GM23338 (cell line): ENCODE results near the gene ZNF581. TPM values are rescaled to one million over a fixed set of nuclear protein-coding genes. Genes with fewer than 3 reads are reported as not detected.

Experiments used
- ATAC-seq: fragments of 200-7000 bp; cut with Tn5 transposase; 3 replicates; pipeline ENCODE4 v1.9.1; 2020
- DNase-seq: peaks from one replicate; pipeline ENCODE4 v3.0.0-alpha.2; 2015; ENCODE audit warnings: low spot score
- H2AFZ ChIP-seq: fragments of 200-600 bp; sonication (generic); 2 replicates; pipeline ENCODE4 v1.8.0; 2016; ENCODE audit warnings: antibody characterized with exemption, mild to moderate bottlenecking, moderate library complexity
- H3F3A ChIP-seq: fragments of 200-600 bp; sonication (generic); replicated peaks from 2 replicates; pipeline ENCODE4 v1.8.0; 2017; ENCODE audit warnings: antibody characterized with exemption, mixed run types, low read depth
- H3K27ac ChIP-seq: fragments of 200-600 bp; sonication (generic); 2 replicates; pipeline ENCODE4 v1.6.1; 2016; ENCODE audit warnings: low read depth
- H3K27me3 ChIP-seq: fragments of 200-600 bp; sonication (generic); 2 replicates; pipeline ENCODE4 v1.8.0; 2016; ENCODE audit warnings: mild to moderate bottlenecking, mixed run types, moderate library complexity; ENCODE audit not compliant: insufficient read depth
- H3K36me3 ChIP-seq: fragments of 200-600 bp; sonication (generic); 2 replicates; pipeline ENCODE4 v1.8.0; 2016; ENCODE audit warnings: mild to moderate bottlenecking; ENCODE audit not compliant: insufficient read depth
- H3K4me1 ChIP-seq: fragments of 200-600 bp; sonication (generic); 2 replicates; pipeline ENCODE4 v1.8.0; 2016; ENCODE audit warnings: mild to moderate bottlenecking, moderate library complexity; ENCODE audit not compliant: insufficient read depth
- H3K4me2 ChIP-seq: fragments of 200-600 bp; sonication (generic); 2 replicates; pipeline ENCODE4 v1.7.1; 2017; ENCODE audit warnings: mixed run types
- H3K4me3 ChIP-seq: fragments of 200-600 bp; sonication (generic); 2 replicates; pipeline ENCODE4 v1.6.1; 2016; ENCODE audit warnings: mixed run types
- H3K79me2 ChIP-seq: fragments of 200-600 bp; sonication (generic); replicated peaks from 2 replicates; pipeline ENCODE4 v1.8.0; 2017; ENCODE audit warnings: mild to moderate bottlenecking; ENCODE audit not compliant: insufficient read depth
- H3K9me2 ChIP-seq: fragments of 200-600 bp; sonication (generic); 2 replicates; pipeline ENCODE4 v1.8.0; 2017; ENCODE audit not compliant: insufficient read depth
- H4K20me1 ChIP-seq: fragments of 200-600 bp; sonication (generic); replicated peaks from 2 replicates; pipeline ENCODE4 v1.8.0; 2017; ENCODE audit warnings: mild to moderate bottlenecking; ENCODE audit not compliant: insufficient read depth
- H3K27ac Mint-ChIP-seq: 2 replicates; pipeline ENCODE4 v1.8.0; 2020; ENCODE audit warnings: inconsistent platforms, mild to moderate bottlenecking, moderate library complexity, mixed read lengths
- H3K27me3 Mint-ChIP-seq: 3 replicates; pipeline ENCODE4 v1.8.0; 2022; ENCODE audit warnings: low read depth, mild to moderate bottlenecking, moderate library complexity, mixed read lengths, inconsistent platforms; ENCODE audit not compliant: insufficient read depth, poor library complexity
- H3K36me3 Mint-ChIP-seq: 3 replicates; pipeline ENCODE4 v1.8.0; 2021; ENCODE audit warnings: low read depth, mild to moderate bottlenecking, inconsistent platforms, moderate library complexity, mixed read lengths
- H3K4me1 Mint-ChIP-seq: 3 replicates; pipeline ENCODE4 v1.8.0; 2020; ENCODE audit warnings: mild to moderate bottlenecking, inconsistent platforms, mixed read lengths
- H3K4me3 Mint-ChIP-seq: 3 replicates; pipeline ENCODE4 v1.8.0; 2021; ENCODE audit warnings: moderate library complexity, mild to moderate bottlenecking, inconsistent platforms, mixed read lengths
- H3K9me3 Mint-ChIP-seq: 3 replicates; pipeline ENCODE4 v1.8.0; 2020; ENCODE audit warnings: moderate library complexity, mild to moderate bottlenecking, inconsistent platforms, mixed read lengths
- CREB1 ChIP-seq: fragments of 250-450 bp; sonication (Bioruptor Pico); IDR thresholded peaks from 2 replicates; pipeline ENCODE4 v1.5.0; 2020; ENCODE audit warnings: low read depth, mild to moderate bottlenecking, moderate library complexity
- EZH2 ChIP-seq: fragments of 200-600 bp; sonication (generic); IDR thresholded peaks from one replicate; pipeline ENCODE4 v1.8.0; 2017; ENCODE audit warnings: antibody characterized with exemption, mild to moderate bottlenecking, low read depth; ENCODE audit not compliant: unreplicated experiment
- EZH2phosphoT487 ChIP-seq: fragments of 200-600 bp; sonication (generic); IDR thresholded peaks from one replicate; pipeline ENCODE4 v1.8.1; 2018; ENCODE audit warnings: antibody characterized with exemption; ENCODE audit not compliant: unreplicated experiment
- JUNB ChIP-seq: IDR thresholded peaks from one replicate; pipeline ENCODE4 v1.6.1; 2016; ENCODE audit warnings: antibody characterized with exemption; ENCODE audit not compliant: unreplicated experiment
- NANOG ChIP-seq: IDR thresholded peaks from 2 replicates; pipeline ENCODE4 v1.6.1; 2016; ENCODE audit warnings: antibody characterized with exemption, borderline replicate concordance
- POLR2AphosphoS5 ChIP-seq: IDR thresholded peaks from 2 replicates; pipeline ENCODE4 v1.6.1; 2016; ENCODE audit warnings: antibody characterized with exemption, low read depth
- ZNF114 ChIP-seq: fragments of 250-450 bp; sonication (Bioruptor Pico); IDR thresholded peaks from 2 replicates; pipeline ENCODE4 v1.5.0; 2020; ENCODE audit warnings: mild to moderate bottlenecking, moderate library complexity
- ZNF331 ChIP-seq: fragments of 250-450 bp; sonication (Bioruptor Pico); IDR thresholded peaks from 2 replicates; pipeline ENCODE4 v1.5.0; 2020; ENCODE audit warnings: low read depth, mild to moderate bottlenecking, moderate library complexity
- polyA plus RNA-seq: library from polyadenylated mRNA; unstranded; fragments of >200 nt; fragmentation: Nextera tagmentation; extraction: Ambion mirVana; gene quantifications from 2 replicates; pipeline ENCODE4 v1.2.1, GENCODE V29; 2016
- total RNA-seq: library from RNA; depleted of rRNA; stranded (reverse); fragments of >200 nt; shearing (Covaris generic); gene quantifications from 2 replicates; pipeline ENCODE4 v1.2.3, GENCODE V29; 2014
- TF ChIP-seq, protein P1 (sequence below), 2 experiments: fragments of 200-600 bp in 1 of 2; sonication (generic) in 1 of 2; conservative IDR thresholded peaks; 2 replicates each; pipeline versions ENCODE4 v1.5.1 to v1.6.1; 2016 to 2017; ENCODE audit warnings: antibody characterized with exemption in 2 of 2, low read depth in 2 of 2, mild to moderate bottlenecking in 2 of 2, moderate library complexity in 1 of 2
- TF ChIP-seq, protein P2 (sequence below): fragments of 250-450 bp; sonication (Bioruptor Pico); IDR thresholded peaks from 2 replicates; pipeline ENCODE4 v1.5.0; 2020; ENCODE audit warnings: mild to moderate bottlenecking, moderate library complexity

ZNF581 gene
- total and polyA plus RNA-seq, 2 experiments from 2014 or later: 48.5 to 87.6 TPM

DNA sequence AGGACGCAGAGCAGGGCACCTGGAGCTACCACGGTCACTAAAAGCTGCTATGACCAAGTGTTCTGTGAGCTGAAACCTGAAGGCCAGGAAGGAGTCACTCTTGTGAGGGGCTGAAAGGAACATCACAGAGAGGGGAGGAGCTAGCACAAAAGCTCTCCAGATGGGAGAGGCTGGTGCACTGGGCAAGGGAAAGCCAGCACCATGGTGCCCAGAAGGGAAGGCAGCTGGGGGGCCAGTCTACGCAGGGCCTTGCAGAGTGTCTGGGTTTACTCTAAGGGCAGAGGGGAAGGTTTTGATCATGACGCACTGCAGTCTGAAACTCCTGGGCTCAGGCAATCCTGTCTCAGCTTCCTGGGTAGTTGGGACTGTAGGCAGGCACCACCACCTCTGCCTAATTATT, 6.7 kb upstream of the ZNF581 start:
- TF ChIP-seq ZNF114 (CRISPR knock-in tag) (no peak), POLR2AphosphoS5 (no peak), JUNB (no peak), EZH2 (no peak), NANOG (no peak), ZNF331 (no peak), CREB1 (CRISPR knock-in tag) (no peak), EZH2phosphoT487 (no peak)
- TF ChIP-seq, protein P1, sequence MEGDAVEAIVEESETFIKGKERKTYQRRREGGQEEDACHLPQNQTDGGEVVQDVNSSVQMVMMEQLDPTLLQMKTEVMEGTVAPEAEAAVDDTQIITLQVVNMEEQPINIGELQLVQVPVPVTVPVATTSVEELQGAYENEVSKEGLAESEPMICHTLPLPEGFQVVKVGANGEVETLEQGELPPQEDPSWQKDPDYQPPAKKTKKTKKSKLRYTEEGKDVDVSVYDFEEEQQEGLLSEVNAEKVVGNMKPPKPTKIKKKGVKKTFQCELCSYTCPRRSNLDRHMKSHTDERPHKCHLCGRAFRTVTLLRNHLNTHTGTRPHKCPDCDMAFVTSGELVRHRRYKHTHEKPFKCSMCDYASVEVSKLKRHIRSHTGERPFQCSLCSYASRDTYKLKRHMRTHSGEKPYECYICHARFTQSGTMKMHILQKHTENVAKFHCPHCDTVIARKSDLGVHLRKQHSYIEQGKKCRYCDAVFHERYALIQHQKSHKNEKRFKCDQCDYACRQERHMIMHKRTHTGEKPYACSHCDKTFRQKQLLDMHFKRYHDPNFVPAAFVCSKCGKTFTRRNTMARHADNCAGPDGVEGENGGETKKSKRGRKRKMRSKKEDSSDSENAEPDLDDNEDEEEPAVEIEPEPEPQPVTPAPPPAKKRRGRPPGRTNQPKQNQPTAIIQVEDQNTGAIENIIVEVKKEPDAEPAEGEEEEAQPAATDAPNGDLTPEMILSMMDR (conservative IDR thresholded peaks at IDR 0.05; ENCODE audit: low read depth in 2 of 2): no peak
- TF ChIP-seq, protein P2, sequence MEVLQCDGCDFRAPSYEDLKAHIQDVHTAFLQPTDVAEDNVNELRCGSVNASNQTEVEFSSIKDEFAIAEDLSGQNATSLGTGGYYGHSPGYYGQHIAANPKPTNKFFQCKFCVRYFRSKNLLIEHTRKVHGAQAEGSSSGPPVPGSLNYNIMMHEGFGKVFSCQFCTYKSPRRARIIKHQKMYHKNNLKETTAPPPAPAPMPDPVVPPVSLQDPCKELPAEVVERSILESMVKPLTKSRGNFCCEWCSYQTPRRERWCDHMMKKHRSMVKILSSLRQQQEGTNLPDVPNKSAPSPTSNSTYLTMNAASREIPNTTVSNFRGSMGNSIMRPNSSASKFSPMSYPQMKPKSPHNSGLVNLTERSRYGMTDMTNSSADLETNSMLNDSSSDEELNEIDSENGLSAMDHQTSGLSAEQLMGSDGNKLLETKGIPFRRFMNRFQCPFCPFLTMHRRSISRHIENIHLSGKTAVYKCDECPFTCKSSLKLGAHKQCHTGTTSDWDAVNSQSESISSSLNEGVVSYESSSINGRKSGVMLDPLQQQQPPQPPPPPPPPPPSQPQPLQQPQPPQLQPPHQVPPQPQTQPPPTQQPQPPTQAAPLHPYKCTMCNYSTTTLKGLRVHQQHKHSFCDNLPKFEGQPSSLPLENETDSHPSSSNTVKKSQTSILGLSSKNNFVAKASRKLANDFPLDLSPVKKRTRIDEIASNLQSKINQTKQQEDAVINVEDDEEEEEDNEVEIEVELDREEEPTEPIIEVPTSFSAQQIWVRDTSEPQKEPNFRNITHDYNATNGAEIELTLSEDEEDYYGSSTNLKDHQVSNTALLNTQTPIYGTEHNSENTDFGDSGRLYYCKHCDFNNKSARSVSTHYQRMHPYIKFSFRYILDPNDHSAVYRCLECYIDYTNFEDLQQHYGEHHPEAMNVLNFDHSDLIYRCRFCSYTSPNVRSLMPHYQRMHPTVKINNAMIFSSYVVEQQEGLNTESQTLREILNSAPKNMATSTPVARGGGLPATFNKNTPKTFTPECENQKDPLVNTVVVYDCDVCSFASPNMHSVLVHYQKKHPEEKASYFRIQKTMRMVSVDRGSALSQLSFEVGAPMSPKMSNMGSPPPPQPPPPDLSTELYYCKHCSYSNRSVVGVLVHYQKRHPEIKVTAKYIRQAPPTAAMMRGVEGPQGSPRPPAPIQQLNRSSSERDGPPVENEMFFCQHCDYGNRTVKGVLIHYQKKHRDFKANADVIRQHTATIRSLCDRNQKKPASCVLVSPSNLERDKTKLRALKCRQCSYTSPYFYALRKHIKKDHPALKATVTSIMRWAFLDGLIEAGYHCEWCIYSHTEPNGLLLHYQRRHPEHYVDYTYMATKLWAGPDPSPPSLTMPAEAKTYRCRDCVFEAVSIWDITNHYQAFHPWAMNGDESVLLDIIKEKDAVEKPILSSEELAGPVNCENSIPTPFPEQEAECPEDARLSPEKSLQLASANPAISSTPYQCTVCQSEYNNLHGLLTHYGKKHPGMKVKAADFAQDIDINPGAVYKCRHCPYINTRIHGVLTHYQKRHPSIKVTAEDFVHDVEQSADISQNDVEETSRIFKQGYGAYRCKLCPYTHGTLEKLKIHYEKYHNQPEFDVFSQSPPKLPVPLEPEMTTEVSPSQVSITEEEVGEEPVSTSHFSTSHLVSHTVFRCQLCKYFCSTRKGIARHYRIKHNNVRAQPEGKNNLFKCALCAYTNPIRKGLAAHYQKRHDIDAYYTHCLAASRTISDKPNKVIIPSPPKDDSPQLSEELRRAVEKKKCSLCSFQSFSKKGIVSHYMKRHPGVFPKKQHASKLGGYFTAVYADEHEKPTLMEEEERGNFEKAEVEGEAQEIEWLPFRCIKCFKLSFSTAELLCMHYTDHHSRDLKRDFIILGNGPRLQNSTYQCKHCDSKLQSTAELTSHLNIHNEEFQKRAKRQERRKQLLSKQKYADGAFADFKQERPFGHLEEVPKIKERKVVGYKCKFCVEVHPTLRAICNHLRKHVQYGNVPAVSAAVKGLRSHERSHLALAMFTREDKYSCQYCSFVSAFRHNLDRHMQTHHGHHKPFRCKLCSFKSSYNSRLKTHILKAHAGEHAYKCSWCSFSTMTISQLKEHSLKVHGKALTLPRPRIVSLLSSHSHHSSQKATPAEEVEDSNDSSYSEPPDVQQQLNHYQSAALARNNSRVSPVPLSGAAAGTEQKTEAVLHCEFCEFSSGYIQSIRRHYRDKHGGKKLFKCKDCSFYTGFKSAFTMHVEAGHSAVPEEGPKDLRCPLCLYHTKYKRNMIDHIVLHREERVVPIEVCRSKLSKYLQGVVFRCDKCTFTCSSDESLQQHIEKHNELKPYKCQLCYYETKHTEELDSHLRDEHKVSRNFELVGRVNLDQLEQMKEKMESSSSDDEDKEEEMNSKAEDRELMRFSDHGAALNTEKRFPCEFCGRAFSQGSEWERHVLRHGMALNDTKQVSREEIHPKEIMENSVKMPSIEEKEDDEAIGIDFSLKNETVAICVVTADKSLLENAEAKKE (CRISPR knock-in tag): no peak
- Mint-ChIP-seq H3K36me3 (peaks cover 20% of the 10 kb centered on the region), H3K9me3 (peaks cover 11% of the 10 kb centered on the region), H3K27ac (no peak overlapping the region), H3K4me1 (peaks cover 30% of the 10 kb centered on the region), H3K4me3 (peak overlapping the region; percentile 100), H3K27me3 (peaks cover 27% of the 10 kb centered on the region)
- Histone ChIP-seq H3K27ac (no peak overlapping the region), H3K4me1 (peaks cover 9% of the 10 kb centered on the region), H3K9me2 (peaks cover 3% of the 10 kb centered on the region; the same call in 1 of the 2 replicates), H3F3A (peaks cover 30% of the 10 kb centered on the region), H3K27me3 (no peaks in the 10 kb centered on the region), H4K20me1 (peaks cover 5% of the 10 kb centered on the region; the same call in 1 of the 2 replicates), H3K79me2 (peaks cover 17% of the 10 kb centered on the region), H3K36me3 (no peaks in the 10 kb centered on the region), H2AFZ (no peak overlapping the region), H3K4me3 (no peak overlapping the region), H3K4me2 (no peak overlapping the region)
- ATAC-seq: no peak
- DNase-seq: no peak
